GM19099 (cell line): Measurements from ENCODE around the gene JADE2.

Source experiments
- POLR2A ChIP-seq: IDR thresholded peaks from 3 replicates; pipeline ENCODE4 v1.6.1; 2011; ENCODE audit warnings: low read depth; ENCODE audit not compliant: insufficient read length; ENCODE audit errors: extremely low read depth

The JADE2 gene

GRCh38 chr5:134577022-134577795 is 51.7 kb downstream of the JADE2 start:
- no peak for TF ChIP-seq POLR2A

GRCh38 chr5:134577796-134578577 is 52.5 kb downstream of the JADE2 start:
- no peak for TF ChIP-seq POLR2A

- no peak for TF ChIP-seq POLR2A
Observed at GRCh38 chr5:134578578-134579283, 53.3 kb downstream of the JADE2 start.

- TF ChIP-seq POLR2A, result no peak
Observed at GRCh38 chr5:134579284-134579771, 53.9 kb downstream of the JADE2 start.

GRCh38 chr5:134580001-134580460 is 54.6 kb downstream of the JADE2 start:
- TF ChIP-seq POLR2A, result no peak

- no peak for TF ChIP-seq POLR2A
Observed at GRCh38 chr5:134581241-134581981, 55.9 kb downstream of the JADE2 start.

- no peak for TF ChIP-seq POLR2A
Observed at GRCh38 chr5:134582281-134582680, 56.8 kb downstream of the JADE2 start.

GRCh38 chr5:134582941-134583340 is 57.5 kb downstream of the JADE2 start:
- no peak for TF ChIP-seq POLR2A

GRCh38 chr5:134583766-134584165 is 58.3 kb downstream of the JADE2 start:
- no peak for TF ChIP-seq POLR2A

- no peak for TF ChIP-seq POLR2A
Observed at GRCh38 chr5:134584662-134585061, 59.2 kb downstream of the JADE2 start.

- no peak for TF ChIP-seq POLR2A
Observed at GRCh38 chr5:134585966-134586365, 60.5 kb downstream of the JADE2 start.

- TF ChIP-seq POLR2A, result no peak
Observed at GRCh38 chr5:134586866-134587524, 61.5 kb downstream of the JADE2 start.

- no peak for TF ChIP-seq POLR2A
Observed at GRCh38 chr5:134590992-134591659, 65.7 kb downstream of the JADE2 start.
